ENCODE data around the gene UGT2A2.

The UGT2A2 gene

GRCh38 chr4:69568787-69569186 is 70.7 kb downstream of the UGT2A2 start:
- no peak for DNase-seq

GRCh38 chr4:69563424-69563823 is 76.0 kb downstream of the UGT2A2 start:
- DNase-seq: no peak

GRCh38 chr4:69549651-69550050 is 89.8 kb downstream of the UGT2A2 start:
- DNase-seq: no peak

GRCh38 chr4:69546134-69546765 is 93.2 kb downstream of the UGT2A2 start:
- no peak for DNase-seq
